GM19193 (cell line): ENCODE data around the gene CHST8.

Source experiments
- POLR2A ChIP-seq: IDR thresholded peaks from 4 replicates; pipeline ENCODE4 v1.6.1; 2011; ENCODE audit not compliant: insufficient read depth, insufficient read length; ENCODE audit errors: extremely low read depth

The CHST8 gene

GRCh38 chr19:33796164-33796875, 174.6 kb downstream of the CHST8 start, which contains the start of gene KCTD15:
Gene KCTD15, plus strand, starts transcription at chr19:33796870. Its CDS starts 3,585 bp downstream, at chr19:33800455.
- TF ChIP-seq POLR2A: no peak

GRCh38 chr19:33797802-33798671, 176.3 kb downstream of the CHST8 start:
- TF ChIP-seq POLR2A: no peak

GRCh38 chr19:33798681-33799111, 176.9 kb downstream of the CHST8 start:
- no peak for TF ChIP-seq POLR2A

- TF ChIP-seq POLR2A: no peak
Observed at GRCh38 chr19:33799476-33799875, 177.7 kb downstream of the CHST8 start.

GRCh38 chr19:33800012-33800680, 178.4 kb downstream of the CHST8 start:
- TF ChIP-seq POLR2A: no peak

- no peak for TF ChIP-seq POLR2A
Observed at GRCh38 chr19:33801411-33801810, 179.7 kb downstream of the CHST8 start.

- no peak for TF ChIP-seq POLR2A
Observed at GRCh38 chr19:33802001-33802400, 180.2 kb downstream of the CHST8 start.

- no peak for TF ChIP-seq POLR2A
Observed at GRCh38 chr19:33802801-33803200, 181.0 kb downstream of the CHST8 start.

- no peak for TF ChIP-seq POLR2A
Observed at GRCh38 chr19:33803383-33803782, 181.6 kb downstream of the CHST8 start.

GRCh38 chr19:33804021-33804799, 182.5 kb downstream of the CHST8 start:
- TF ChIP-seq POLR2A: no peak

- TF ChIP-seq POLR2A: no peak
Observed at GRCh38 chr19:33805313-33805712, 183.6 kb downstream of the CHST8 start.

- no peak for TF ChIP-seq POLR2A
Observed at GRCh38 chr19:33805840-33806433, 184.2 kb downstream of the CHST8 start.

GRCh38 chr19:33806434-33806881, 184.7 kb downstream of the CHST8 start:
- TF ChIP-seq POLR2A: no peak

- no peak for TF ChIP-seq POLR2A
Observed at GRCh38 chr19:33808399-33808798, 186.6 kb downstream of the CHST8 start.
